Measurements from ENCODE around the gene SPIRE1.

DNA sequence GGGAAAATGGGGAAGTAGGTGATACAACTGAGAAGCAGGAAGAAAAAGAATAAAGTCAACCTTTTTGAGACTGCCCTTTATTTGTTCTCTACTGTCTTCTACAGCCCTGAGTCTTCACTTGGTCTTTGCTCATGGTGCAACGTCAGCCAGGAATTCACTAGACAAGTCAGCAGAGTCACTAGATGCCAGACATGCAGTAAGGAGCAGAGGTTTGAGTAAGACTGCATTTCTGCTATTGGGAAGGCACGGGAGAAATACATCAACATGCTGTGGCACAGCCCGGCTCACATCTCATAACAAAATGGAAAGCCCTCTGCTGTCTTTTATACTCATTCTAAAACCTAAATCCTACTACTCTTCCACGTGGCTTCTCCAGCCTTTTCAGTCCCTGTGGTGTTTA lies 183.0 kb downstream of the SPIRE1 start:
- TF ChIP-seq ARNTL (CRISPR knock-in tag; IDR thresholded peaks at IDR 0.05; ENCODE audit: borderline replicate concordance, low read depth) (no peak), TOX (CRISPR knock-in tag; IDR thresholded peaks at IDR 0.05; ENCODE audit: borderline replicate concordance) (no peak), RARB (CRISPR knock-in tag; IDR thresholded peaks at IDR 0.05) (no peak), CSDC2 (CRISPR knock-in tag; IDR thresholded peaks at IDR 0.05) (no peak), ZFP30 (CRISPR knock-in tag; IDR thresholded peaks at IDR 0.05) (no peak), ESRRG (CRISPR knock-in tag; IDR thresholded peaks at IDR 0.05) (no peak), BACH2 (CRISPR knock-in tag; IDR thresholded peaks at IDR 0.05; ENCODE audit: borderline replicate concordance) (no peak), SNAI2 (CRISPR knock-in tag; IDR thresholded peaks at IDR 0.05) (no peak), PPARA (CRISPR knock-in tag; IDR thresholded peaks at IDR 0.05; ENCODE audit: borderline replicate concordance) (no peak)
- TF ChIP-seq, protein P1, sequence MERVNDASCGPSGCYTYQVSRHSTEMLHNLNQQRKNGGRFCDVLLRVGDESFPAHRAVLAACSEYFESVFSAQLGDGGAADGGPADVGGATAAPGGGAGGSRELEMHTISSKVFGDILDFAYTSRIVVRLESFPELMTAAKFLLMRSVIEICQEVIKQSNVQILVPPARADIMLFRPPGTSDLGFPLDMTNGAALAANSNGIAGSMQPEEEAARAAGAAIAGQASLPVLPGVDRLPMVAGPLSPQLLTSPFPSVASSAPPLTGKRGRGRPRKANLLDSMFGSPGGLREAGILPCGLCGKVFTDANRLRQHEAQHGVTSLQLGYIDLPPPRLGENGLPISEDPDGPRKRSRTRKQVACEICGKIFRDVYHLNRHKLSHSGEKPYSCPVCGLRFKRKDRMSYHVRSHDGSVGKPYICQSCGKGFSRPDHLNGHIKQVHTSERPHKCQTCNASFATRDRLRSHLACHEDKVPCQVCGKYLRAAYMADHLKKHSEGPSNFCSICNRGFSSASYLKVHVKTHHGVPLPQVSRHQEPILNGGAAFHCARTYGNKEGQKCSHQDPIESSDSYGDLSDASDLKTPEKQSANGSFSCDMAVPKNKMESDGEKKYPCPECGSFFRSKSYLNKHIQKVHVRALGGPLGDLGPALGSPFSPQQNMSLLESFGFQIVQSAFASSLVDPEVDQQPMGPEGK (CRISPR knock-in tag; IDR thresholded peaks at IDR 0.05; ENCODE audit: borderline replicate concordance), result no peak
- TF ChIP-seq, protein P2, sequence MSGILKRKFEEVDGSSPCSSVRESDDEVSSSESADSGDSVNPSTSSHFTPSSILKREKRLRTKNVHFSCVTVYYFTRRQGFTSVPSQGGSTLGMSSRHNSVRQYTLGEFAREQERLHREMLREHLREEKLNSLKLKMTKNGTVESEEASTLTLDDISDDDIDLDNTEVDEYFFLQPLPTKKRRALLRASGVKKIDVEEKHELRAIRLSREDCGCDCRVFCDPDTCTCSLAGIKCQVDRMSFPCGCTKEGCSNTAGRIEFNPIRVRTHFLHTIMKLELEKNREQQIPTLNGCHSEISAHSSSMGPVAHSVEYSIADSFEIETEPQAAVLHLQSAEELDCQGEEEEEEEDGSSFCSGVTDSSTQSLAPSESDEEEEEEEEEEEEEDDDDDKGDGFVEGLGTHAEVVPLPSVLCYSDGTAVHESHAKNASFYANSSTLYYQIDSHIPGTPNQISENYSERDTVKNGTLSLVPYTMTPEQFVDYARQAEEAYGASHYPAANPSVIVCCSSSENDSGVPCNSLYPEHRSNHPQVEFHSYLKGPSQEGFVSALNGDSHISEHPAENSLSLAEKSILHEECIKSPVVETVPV (CRISPR knock-in tag; IDR thresholded peaks at IDR 0.05), result no peak
